K562 (cell line): Measurements from ENCODE around the gene PNPLA7. TPM values are rescaled to one million over a fixed set of nuclear protein-coding genes. Genes with fewer than 3 reads are reported as not detected.

Experiments
- ATAC-seq: fragments of 200-7000 bp; cut with Tn5 transposase; 3 replicates; pipeline ENCODE4 v1.9.1; 2020; ENCODE audit warnings: moderate library complexity
- BruUV-seq: library from RNA; stranded (reverse); fragments of 400-500 nt; replicated peaks from 2 replicates; lab custom pipeline; 2021; lab: Mats Ljungman, UMichigan
- CTCF ChIA-PET: fragments of 300-600 bp; formaldehyde crosslinking; extraction: SDS; loops from one replicate; lab custom pipeline; 2021; ENCODE audit warnings: low intra/inter-chr PET ratio; lab: Yijun Ruan, JAX
- POLR2A ChIA-PET: fragments of 300-600, 350-650 bp; sonication (Branson Sonifier 250); formaldehyde crosslinking; extraction: SDS; loops from one replicate; lab custom pipeline; 2021; ENCODE audit warnings: antibody characterized with exemption, inconsistent platforms; lab: Yijun Ruan, JAX
- DNase-seq, 4 experiments: peaks; one replicate each; pipeline versions ENCODE4 v3.0.0 to v3.0.0-alpha.2; 2011 to 2018; ENCODE audit warnings: low spot score in 3 of 4, mixed read lengths in 3 of 4; ENCODE audit errors: extremely low read depth in 1 of 4
- FAIRE-seq: peaks from 2 replicates; lab custom pipeline; 2011; peaks lifted over from hg19 to GRCh38; lab: Jason Lieb, UNC
- H2AFZ ChIP-seq: 2 replicates; pipeline ENCODE4 v1.6.0; 2011; ENCODE audit warnings: low read depth, low read length, control low read depth, inconsistent platforms
- H3K27ac ChIP-seq: fragments of 200-600 bp; 3 replicates; pipeline ENCODE4 v1.8.0; 2011; ENCODE audit warnings: low read depth, mild to moderate bottlenecking, control low read depth, inconsistent platforms, low read length, moderate library complexity, mixed read lengths; ENCODE audit errors: extremely low read depth
- H3K27me3 ChIP-seq, 2 experiments: fragments of 300-600 bp in 1 of 2; 2 replicates in 1 of 2; 3 replicates in 1 of 2; pipeline versions ENCODE4 v1.6.0 to v1.8.0; 2011; ENCODE audit warnings: inconsistent platforms in 2 of 2, low read length in 2 of 2, mild to moderate bottlenecking in 1 of 2, mixed read lengths in 1 of 2, moderate library complexity in 1 of 2; ENCODE audit not compliant: control insufficient read depth in 2 of 2, insufficient read depth in 2 of 2
- H3K36me3 ChIP-seq: fragments of 300-600 bp; 3 replicates; pipeline ENCODE4 v1.8.0; 2011; ENCODE audit warnings: mild to moderate bottlenecking, low read length, inconsistent platforms; ENCODE audit not compliant: control insufficient read depth, insufficient read depth
- H3K4me1 ChIP-seq, 2 experiments: fragments of 200-600 bp in 1 of 2; replicated peaks in 1 of 2; 2 replicates in 1 of 2; 3 replicates in 1 of 2; pipeline versions ENCODE4 v1.5.1 to v1.8.0; 2011; ENCODE audit warnings: inconsistent platforms in 2 of 2, low read length in 2 of 2, mild to moderate bottlenecking in 1 of 2, mixed read lengths in 1 of 2, moderate library complexity in 1 of 2; ENCODE audit not compliant: control insufficient read depth in 2 of 2, insufficient read depth in 2 of 2
- H3K4me2 ChIP-seq: 2 replicates; pipeline ENCODE4 v1.6.1; 2011; ENCODE audit warnings: low read length, control low read depth, inconsistent platforms, mixed read lengths; ENCODE audit not compliant: insufficient read depth
- H3K4me3 ChIP-seq: fragments of 200-600 bp; sonication (generic), shearing (Covaris generic); 2 replicates; pipeline ENCODE4 v1.5.1; 2016; ENCODE audit warnings: control low read depth, inconsistent platforms
- H3K79me2 ChIP-seq: fragments of 200-600 bp; 3 replicates; pipeline ENCODE4 v1.8.0; 2011; ENCODE audit warnings: low read length, inconsistent platforms; ENCODE audit not compliant: control insufficient read depth, insufficient read depth
- H3K9ac ChIP-seq, 2 experiments: 2 replicates each; pipeline versions ENCODE4 v1.6.0 to v1.6.1; 2011; ENCODE audit warnings: low read depth in 2 of 2, low read length in 2 of 2, control low read depth in 1 of 2, inconsistent platforms in 1 of 2, mild to moderate bottlenecking in 1 of 2, mixed read lengths in 1 of 2; ENCODE audit not compliant: insufficient read depth in 1 of 2
- H3K9me1 ChIP-seq: one replicate; pipeline ENCODE4 v1.6.0; 2011; ENCODE audit warnings: inconsistent platforms, mild to moderate bottlenecking, low read length, moderate library complexity; ENCODE audit not compliant: control insufficient read depth, insufficient read depth
- H3K9me3 ChIP-seq: replicated peaks from 2 replicates; pipeline ENCODE4 v1.5.1; 2011; ENCODE audit warnings: low read depth, low read length, inconsistent platforms; ENCODE audit not compliant: control insufficient read depth, insufficient read depth
- H4K20me1 ChIP-seq: replicated peaks from 2 replicates; pipeline ENCODE4 v1.6.1; 2011; ENCODE audit warnings: low read length, inconsistent platforms, mixed read lengths; ENCODE audit not compliant: control insufficient read depth, insufficient read depth
- BCLAF1 ChIP-seq, 2 experiments: fragments of 450-650 bp in 1 of 2; IDR thresholded peaks; 2 replicates each; pipeline ENCODE4 v1.6.1; 2011 to 2017; ENCODE audit warnings: low read depth in 2 of 2, antibody characterized with exemption in 1 of 2, borderline replicate concordance in 1 of 2, low read length in 1 of 2, mild to moderate bottlenecking in 1 of 2, mixed read lengths in 1 of 2; ENCODE audit not compliant: control insufficient read depth in 1 of 2
- CREB5 ChIP-seq: fragments of 250-450 bp; sonication (Bioruptor Pico); IDR thresholded peaks from 2 replicates; pipeline ENCODE4 v1.5.0; 2020; ENCODE audit warnings: mild to moderate bottlenecking
- CREM ChIP-seq: IDR thresholded peaks from 2 replicates; pipeline ENCODE4 v1.6.1; 2014; ENCODE audit warnings: antibody characterized with exemption, low read depth
- DLX4 ChIP-seq: fragments of 250-450 bp; sonication (Bioruptor Pico); IDR thresholded peaks from 2 replicates; pipeline ENCODE4 v1.6.1; 2021; ENCODE audit warnings: mild to moderate bottlenecking
- DNMT1 ChIP-seq: fragments of 450-650 bp; IDR thresholded peaks from 2 replicates; pipeline ENCODE4 v1.6.1; 2016; ENCODE audit warnings: antibody characterized with exemption, mild to moderate bottlenecking
- HDGF ChIP-seq: fragments of 450-650 bp; IDR thresholded peaks from 2 replicates; pipeline ENCODE4 v1.6.1; 2016
- KHSRP ChIP-seq: fragments of 450-650 bp; IDR thresholded peaks from 2 replicates; pipeline ENCODE4 v1.6.1; 2017
- MAFK ChIP-seq: IDR thresholded peaks from 2 replicates; pipeline ENCODE4 v1.6.1; 2011; ENCODE audit warnings: low read length, improper control_type of control experiment
- MLLT1 ChIP-seq, 2 experiments: fragments of 450-650 bp; IDR thresholded peaks; 2 replicates each; pipeline ENCODE4 v1.6.1; 2016
- PPARD ChIP-seq: fragments of 250-450 bp; sonication (Bioruptor Pico); IDR thresholded peaks from 2 replicates; pipeline ENCODE4 v1.8.0; 2022; ENCODE audit warnings: inconsistent platforms, mild to moderate bottlenecking, moderate library complexity
- RAD21 ChIP-seq, 2 experiments: fragments of 250-450 bp in 1 of 2; fragments of 450-650 bp in 1 of 2; sonication (Bioruptor Pico) in 1 of 2; formaldehyde crosslinking in 1 of 2; IDR thresholded peaks in 1 of 2; conservative IDR thresholded peaks in 1 of 2; 2 replicates each; pipeline versions ENCODE4 v1.4.0 to v1.8.0; 2020 to 2022; ENCODE audit warnings: mild to moderate bottlenecking in 2 of 2, moderate library complexity in 1 of 2
- STAT5A ChIP-seq: IDR thresholded peaks from 2 replicates; pipeline ENCODE4 v1.6.1; 2012; ENCODE audit warnings: low read length, inconsistent platforms, borderline replicate concordance
- TCF7L2 ChIP-seq: fragments of 150-350 bp; IDR thresholded peaks from 2 replicates; pipeline ENCODE4 v1.6.1; 2016; ENCODE audit warnings: low read depth, mild to moderate bottlenecking, low read length, moderate library complexity
- ZFP1 ChIP-seq: fragments of 450-650 bp; formaldehyde crosslinking; IDR thresholded peaks from 2 replicates; pipeline ENCODE4 v1.4.0; 2020; ENCODE audit warnings: mild to moderate bottlenecking, mixed read lengths
- ZNF121 ChIP-seq: sonication (generic); formaldehyde crosslinking; conservative IDR thresholded peaks from 2 replicates; pipeline ENCODE4 v1.8.0; 2022; ENCODE audit warnings: missing genetic modification reagents
- ZNF239 ChIP-seq: fragments of 250-450 bp; sonication (Bioruptor Pico); IDR thresholded peaks from 2 replicates; pipeline ENCODE4 v1.4.0; 2020; ENCODE audit warnings: mild to moderate bottlenecking
- ZNF316 ChIP-seq: fragments of 450-650 bp; IDR thresholded peaks from 2 replicates; pipeline ENCODE4 v1.6.1; 2016
- WGBS: fragments of 100-300 bp; shearing (Covaris generic); methylation state at CpG from one replicate; pipeline ENCODE4 v1.1.6; 2016; ENCODE audit warnings: low coverage, mixed read lengths; ENCODE audit not compliant: insufficient coverage; ENCODE audit errors: missing lambda C conversion rate; 5-methylcytosine and 5-hydroxymethylcytosine counted together
- in situ Hi-C: fragments of 300-500 bp; cut with MboI; formaldehyde crosslinking; loops from 4 replicates; pipeline ENCODE4 v1.15.0; 2018; ENCODE audit warnings: inconsistent platforms, mixed read lengths
- intact Hi-C: fragments of 100-400 bp; cut with micrococcal nuclease; formaldehyde crosslinking; loops from 2 replicates; pipeline ENCODE4 v1.14.2; 2022
- polyA plus RNA-seq, 8 experiments: library from polyadenylated mRNA; depleted of rRNA in 4 of 8; stranded (reverse) in 5 of 8; unstranded in 3 of 8; fragments of >200 nt; fragmentation: Nextera tagmentation in 2 of 8; fragmentation: Illumina TruSeq in 1 of 8; extraction: Ambion mirVana in 2 of 8; extraction: Trizol in 1 of 8; gene quantifications; 2 replicates each; pipeline versions ENCODE4 v1.2.1 to v1.2.3, GENCODE V29; 2011 to 2014; ENCODE audit warnings: inconsistent platforms in 1 of 8, missing spikeins in 1 of 8
- total RNA-seq, 7 experiments: library from RNA; depleted of rRNA in 6 of 7; stranded (reverse); fragments of >200 nt in 6 of 7; fragmentation: Illumina TruSeq in 2 of 7; extraction: Trizol in 2 of 7; gene quantifications; 2 replicates each; pipeline versions ENCODE4 v1.2.1 to v1.2.3, GENCODE V29; 2011 to 2021; ENCODE audit warnings: low replicate concordance in 1 of 7

The PNPLA7 gene
- total and polyA plus RNA-seq, 9 of the 15 experiments (the other 6 are each of a cell fraction or from before 2014, with no cell fraction given) = 0.01 to 0.85 (median 0.19) TPM; not detected in 1

GRCh38 chr9:137550231-137550621 lies at the start of gene PNPLA7 (continued):
- TF ChIP-seq TCF7L2 (no peak), MAFK (no peak; the same call in 1 of the 2 replicates), CREB5 (CRISPR knock-in tag) (no peak), DLX4 (no peak)

- BruUV-seq = no TSS peak
- peak overlapping the region in 1 of 2 experiments; percentile 49; a peak in 1 of 4 replicates for H3K9ac ChIP-seq
- H3K79me2 ChIP-seq = no peaks in the 10 kb centered on the region
- H3K36me3 ChIP-seq = no peaks in the 10 kb centered on the region
- POLR2A ChIA-PET = interaction anchor here (0.6 to 1.2 kb wide), 4 partner anchors 11 to 724 kb away, joined by 3 to 4 read pairs (median 3); no protein-coding TSS in a partner anchor
- 0 out of 2 replicates have a peak overlapping the region, but pooled peaks have one; percentile 7 for H3K4me2 ChIP-seq
- H4K20me1 ChIP-seq = no peaks in the 10 kb centered on the region
- DNase-seq = no peak
- H2AFZ ChIP-seq = peak overlapping the region; percentile 53; the same call in 1 of the 2 replicates
- no peak for FAIRE-seq
- H3K9me3 ChIP-seq = no peaks in the 10 kb centered on the region
- intact Hi-C loops (no loop called here), in situ Hi-C loops (no loop called here)
- H3K27ac ChIP-seq = no peak overlapping the region
- CTCF ChIA-PET = no interaction called here
- no peak for ATAC-seq
- 55% methylated on average over 8 of the region's 8 CpGs for WGBS
- peaks cover 8 to 10% of the 10 kb centered on the region in 2 experiments; a peak in 4 of 5 replicates for H3K4me1 ChIP-seq
- no peaks in the 10 kb centered on the region for H3K9me1 ChIP-seq
- no peaks in the 10 kb centered on the region for H3K27me3 ChIP-seq
- H3K4me3 ChIP-seq = no peak overlapping the region
- TF ChIP-seq RAD21 (CRISPR knock-in tag; conservative IDR thresholded peaks at IDR 0.05 in 1 of 2, IDR thresholded peaks at IDR 0.05 in 1 of 2) (no peak), HDGF (no peak), KHSRP (no peak), DNMT1 (no peak), ZNF239 (no peak), CREM (no peak), BCLAF1 (IDR thresholded peaks at IDR 0.05; ENCODE audit: borderline replicate concordance in 1 of 2, control insufficient read depth in 1 of 2, low read depth in 2 of 2, low read length in 1 of 2) (no peak), PPARD (CRISPR knock-in tag) (no peak), ZNF121 (CRISPR knock-in tag) (no peak), MLLT1 (IDR thresholded peaks at IDR 0.05) (no peak), ZFP1 (CRISPR knock-in tag) (no peak), ZNF316 (no peak), STAT5A (no peak)
These were observed 48.7 kb upstream of the PNPLA7 start for GRCh38 chr9:137598943-137599342.
